GM19467 (cell line): ENCODE data around the gene SEMA4C.
"Not testable (repeated sequence)": the region's sequence is repeated elsewhere in the genome, so short reads cannot be mapped to it uniquely, and the experiment has no call there.

Source experiments
- ATAC-seq: cut with Tn5 transposase; IDR thresholded peaks from one replicate; pipeline ENCODE4 v1.9.1; 2021; ENCODE audit warnings: mild to moderate bottlenecking, moderate library complexity; ENCODE audit not compliant: unreplicated experiment

Gene SEMA4C

DNA sequence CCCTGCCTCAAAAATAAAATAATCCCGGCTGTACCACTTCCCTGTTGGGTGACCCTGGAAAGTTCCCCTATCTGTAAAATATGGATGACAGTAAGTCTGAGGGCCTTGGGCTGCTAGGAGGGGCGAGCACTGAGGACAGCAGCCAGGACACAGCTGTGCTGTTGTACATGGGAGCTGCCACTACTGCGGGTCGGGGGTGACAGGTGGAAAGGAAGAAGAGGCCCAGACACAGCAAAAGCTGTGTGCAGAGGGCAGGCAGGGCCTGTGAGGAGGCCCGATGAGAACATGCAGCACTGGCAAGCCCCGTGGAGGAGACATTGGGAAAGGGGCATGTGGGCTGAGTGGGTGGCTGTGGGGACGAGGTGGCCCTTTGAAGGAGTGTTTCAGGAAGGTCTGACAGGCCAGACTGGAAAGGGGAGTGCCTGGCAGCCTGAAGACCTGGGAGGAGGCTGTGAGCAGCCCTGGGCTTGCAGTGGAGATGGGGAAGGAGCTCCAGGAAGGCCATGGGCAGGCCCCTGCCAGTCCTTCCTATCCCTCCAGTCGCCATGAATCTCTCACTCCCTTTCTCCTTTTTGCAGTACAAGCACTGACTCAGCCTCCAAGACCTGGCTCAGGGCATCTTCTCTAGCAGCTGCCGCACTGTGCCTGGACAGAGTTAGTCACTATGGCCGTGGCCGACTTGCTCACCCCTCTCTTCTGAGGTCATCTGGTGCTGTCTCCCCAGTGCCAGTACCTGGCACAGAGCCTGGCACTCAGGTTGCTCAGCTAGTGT, 28.9 kb upstream of the SEMA4C start:
- no peak for ATAC-seq

DNA sequence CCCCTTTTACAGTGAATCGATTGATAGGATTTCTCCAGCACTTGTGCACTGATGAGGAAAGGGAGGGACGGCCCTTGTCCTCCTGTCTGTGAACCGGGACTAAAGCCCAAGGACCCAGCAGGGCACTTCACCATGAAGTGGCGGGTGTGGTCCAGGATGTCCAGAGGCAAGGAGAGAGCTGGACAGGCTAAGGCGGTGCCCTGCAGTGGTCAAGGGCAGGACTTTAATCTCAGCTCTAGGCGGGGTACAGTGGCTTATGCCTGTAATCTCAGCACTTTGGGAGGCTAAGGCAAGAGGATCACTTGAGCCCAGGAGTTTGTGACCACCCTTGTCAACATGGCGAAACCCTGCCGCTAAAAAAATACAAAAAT, 28.2 kb upstream of the SEMA4C start:
- no peak for ATAC-seq

DNA sequence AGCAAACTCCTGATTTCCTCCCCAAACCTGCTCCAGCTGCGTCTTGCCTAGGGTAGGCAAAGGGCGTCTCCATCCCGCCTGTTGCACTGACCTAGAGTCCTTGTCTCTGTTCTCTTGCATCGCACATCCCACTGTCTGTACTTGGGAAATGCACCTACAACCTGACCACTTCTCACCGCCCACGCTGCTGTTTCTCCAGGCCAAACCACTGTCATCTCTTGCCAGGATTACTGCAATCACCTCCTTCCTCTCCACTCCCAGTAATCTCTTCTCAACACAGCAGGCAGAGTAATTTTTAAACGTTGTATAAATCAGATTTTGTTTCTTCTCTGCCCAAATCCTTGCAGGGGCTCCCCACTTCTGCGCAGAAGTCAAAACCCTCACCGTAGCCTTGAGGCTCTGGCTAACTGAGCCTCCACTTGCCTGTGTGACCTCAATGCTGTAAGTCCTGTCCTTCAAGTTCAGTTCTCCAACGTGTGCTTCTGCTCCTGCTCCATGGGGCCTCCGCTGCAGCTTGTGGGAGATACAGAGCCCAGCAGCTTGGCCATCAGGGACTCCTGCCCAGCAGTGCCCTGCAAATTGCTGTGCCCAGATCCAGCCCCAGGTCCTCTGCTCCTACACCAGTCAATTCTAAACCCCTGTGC, 27.7 kb upstream of the SEMA4C start:
- ATAC-seq: no peak

DNA sequence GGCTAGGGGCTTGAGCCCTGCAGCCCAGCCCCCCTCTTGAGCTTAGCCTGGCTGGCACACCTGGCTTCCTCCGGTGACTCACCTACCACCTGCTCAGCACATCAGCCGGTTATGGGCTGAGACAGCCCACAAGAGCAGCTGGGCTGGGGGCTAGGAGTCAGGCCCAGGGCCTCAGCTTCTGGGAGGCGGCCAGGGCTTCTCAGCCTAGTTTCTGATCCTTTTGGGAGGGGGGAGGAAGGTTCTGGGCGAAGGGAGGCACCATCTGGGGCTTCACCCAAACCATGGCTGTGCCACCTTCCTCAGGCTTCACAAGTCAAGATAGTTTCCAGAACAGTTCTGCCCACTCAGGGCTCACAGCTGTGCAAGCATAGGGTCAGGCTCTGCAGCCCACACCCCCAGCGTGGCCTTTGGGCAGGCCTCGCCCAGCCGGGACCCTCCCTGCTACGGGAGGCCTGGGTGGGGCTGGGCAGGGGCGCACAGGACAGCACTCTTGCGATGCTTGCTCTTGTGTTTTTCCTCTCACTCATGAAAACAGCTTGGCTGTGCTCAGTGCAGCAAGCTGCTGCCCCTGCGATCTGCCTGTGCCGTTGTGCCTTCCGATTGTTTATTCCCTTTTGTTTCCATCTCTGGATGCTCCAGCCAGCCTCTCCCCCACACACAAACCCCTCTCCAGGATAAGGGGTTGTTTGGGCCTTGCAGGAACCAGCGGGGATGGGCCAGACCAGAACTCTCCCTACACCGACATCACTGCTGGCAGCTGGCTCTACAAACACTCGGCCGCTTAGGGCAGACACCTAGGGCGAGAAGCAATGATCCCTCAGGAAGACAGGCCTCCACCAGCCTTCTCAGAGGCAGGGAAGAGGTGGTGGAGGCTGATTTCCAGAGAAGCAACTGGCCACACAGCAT, 26.1 kb upstream of the SEMA4C start:
- ATAC-seq: no peak

DNA sequence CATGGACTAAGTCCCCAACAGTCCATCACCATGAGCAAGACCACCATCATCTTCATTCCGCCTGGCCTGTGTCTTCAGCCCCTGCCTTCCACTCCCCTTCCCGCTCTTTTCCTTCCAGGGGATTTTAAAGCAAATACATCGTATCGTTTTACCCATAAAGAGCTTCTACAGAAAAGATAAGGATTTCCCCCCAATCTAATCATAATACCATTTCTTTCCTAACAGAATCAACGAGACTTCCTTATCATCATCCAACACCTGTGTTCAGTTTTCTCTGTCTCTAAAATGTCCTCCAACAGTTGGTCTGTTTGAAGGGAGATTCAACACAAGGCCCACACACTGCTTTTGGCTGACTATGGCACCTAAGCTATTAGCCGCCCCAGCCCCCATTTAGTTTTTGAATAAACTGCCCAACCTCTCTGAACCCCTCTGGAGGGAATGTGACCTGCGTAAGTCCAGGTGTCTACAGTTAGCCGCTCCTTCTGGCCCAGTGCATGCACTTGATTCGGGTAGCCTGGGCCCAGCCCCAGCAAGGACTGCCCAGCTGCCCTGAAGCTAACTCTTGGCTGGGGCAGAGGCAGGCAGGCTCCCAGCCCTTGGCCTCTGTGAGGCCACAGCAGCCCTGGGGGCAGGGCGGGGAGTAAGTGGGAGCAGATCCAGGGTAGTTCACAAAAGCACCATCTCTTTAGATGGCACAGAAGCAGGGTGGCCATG, 25.3 kb upstream of the SEMA4C start:
- no peak for ATAC-seq

DNA sequence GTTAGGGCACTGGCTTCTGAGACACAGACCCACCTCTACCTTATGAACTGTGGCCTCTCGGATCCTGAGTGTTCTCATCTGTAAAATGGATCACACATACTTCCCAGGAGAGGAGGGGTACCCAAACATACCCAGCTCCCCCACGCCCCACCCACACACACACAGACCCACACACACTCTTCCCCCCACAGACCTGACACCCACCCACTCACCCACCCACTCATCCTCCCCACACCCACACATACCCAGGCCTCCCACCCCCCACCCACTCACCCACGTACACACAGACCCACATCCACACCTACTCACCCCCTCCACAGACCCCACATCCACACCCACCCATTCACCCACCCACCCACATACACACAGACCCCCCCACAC, 24.3 kb upstream of the SEMA4C start:
- ATAC-seq: no peak

DNA sequence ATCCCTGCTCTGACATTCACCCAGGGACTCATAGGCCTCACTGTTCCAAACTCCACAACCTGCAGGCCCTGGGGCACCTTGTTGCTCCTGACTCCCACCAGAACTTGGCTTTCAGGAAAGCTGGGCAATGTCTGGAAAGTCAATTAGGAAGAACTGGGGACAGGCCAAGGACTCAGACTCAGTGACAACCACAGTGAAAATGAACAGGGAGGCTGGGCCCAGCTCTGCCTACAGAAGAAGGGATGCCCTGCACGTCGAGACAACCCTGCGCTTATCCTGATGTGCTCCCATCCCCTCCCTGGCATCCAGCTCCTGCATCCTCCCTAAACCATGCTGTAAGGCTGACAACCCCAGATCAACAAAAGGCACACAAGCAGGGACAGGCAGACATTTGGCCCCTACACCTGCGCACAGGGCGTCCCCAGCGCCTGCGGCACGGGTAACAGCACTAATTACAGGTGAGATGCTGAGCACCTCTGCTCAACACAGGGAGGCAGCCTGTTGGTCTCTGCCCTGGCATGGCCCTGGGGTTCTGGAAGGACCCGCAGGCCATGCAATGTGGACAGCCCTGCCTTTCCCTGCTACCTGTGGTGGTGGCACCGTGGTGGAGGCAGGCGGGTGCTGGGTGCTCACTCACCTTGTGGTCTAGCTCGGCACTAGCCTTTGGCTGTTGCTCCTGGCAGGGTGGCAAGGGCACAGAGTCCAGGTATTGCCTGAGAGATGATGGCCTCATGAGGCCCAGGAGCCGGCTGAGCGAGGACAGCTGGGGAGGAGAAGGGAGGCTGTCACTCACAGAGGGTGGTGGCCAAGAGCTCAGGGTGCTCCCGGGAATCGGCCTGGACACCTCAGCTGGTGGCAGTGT, 23.6 kb upstream of the SEMA4C start:
- ATAC-seq: no peak

DNA sequence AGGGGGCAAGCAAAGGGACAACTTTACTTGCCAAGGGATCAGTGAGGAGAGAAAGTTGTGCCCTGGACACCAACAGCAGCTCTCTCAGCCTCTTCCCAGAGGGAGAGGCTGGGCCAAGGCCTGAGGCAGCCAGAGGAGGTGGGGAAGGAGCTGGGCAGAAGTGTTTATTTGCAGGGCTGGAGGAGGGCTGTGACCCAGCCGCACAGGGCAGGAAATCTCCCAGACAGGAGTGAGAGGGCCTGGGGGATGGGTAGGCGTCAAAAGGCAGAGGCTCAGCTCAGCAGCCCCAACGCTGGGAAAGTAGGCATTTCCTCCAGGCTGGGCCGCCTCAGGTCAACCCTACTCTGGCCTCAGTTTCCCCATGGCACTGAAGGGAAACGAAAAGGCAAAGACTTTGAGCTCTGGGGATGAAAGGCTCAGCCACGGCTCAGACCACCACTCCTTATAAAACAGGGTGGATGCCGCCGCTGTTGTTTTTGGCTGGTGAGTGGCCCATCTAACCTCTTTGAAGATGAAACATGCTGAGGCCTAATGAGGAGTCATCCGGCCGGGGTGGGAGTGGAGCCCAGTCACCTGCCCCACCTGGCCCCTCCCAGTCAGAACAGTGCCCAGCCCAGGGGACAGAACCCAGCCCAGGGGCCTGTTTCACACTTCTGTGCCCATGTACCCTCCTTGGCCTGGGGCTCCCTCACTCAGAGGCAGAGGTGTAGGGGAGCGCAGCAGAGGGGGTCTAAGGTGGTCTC, 21.9 kb upstream of the SEMA4C start:
- no peak for ATAC-seq

DNA sequence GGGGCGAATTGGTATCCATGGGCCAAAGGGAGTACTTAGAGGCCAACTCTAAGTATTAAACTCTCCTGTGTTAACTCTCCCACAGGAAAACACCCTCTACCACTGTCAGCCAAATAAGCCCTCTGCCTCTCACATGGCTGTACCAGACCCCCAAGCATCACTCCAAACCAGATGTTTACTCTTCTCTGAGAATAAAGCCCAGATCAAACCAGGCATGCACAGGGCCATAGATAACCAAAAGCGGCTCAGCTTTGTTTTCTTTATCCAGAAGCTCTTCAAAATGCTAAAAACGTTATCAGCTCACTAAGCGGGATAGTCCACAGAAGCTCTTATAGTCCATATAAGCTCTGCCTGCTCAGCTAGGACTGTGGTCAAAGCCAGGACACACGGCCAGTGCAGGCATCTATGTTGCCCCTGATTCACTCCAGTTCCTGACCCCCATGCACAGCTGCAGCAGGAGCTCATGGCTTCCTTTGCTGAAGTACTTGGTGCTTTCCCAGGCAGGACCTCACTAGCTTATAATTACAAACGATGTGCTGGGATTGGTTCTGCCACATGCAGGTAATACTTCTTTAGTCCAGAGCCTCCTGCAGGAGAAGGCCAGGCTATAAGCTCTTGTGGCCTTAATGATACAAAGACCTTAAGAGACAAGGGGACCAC, 21.0 kb upstream of the SEMA4C start:
- ATAC-seq: no peak

DNA sequence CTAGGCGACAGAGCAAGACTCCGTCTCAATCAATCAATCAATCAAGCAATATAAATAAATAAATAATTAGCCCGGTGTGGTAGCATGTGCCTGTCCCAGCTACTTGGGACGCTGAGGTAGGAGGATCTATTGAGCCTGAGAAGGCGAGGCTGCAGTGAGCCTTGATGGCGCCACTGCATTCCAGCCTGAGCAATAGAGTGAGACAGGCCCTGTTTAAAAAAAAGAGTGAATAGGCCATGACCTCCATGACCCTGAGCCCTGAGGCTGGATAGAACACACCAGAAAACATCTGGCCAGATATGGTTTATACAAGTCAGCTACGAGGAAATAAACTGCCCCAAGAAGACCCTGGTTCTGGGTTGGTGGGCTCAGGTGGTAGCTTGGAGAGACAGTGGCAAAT, 20.4 kb upstream of the SEMA4C start:
- no peak for ATAC-seq

DNA sequence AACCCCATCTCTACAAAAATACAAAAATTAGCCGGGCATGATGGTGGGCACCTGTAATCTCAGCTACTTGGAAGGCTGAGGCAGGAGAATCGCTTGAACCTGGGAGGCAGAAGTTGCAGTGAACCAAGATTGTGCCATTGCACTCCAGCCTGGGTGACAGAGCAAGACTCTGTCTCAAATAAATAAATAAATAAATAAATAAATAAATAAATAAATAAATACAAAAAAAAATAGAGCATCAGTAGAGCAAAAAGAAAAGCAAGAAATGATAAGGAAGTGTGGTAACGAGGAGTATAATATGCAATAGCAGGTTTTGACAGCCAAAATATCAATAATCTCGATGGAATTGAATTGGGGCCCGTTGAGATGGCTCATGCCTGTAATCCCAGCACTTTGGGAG, 19.6 kb upstream of the SEMA4C start:
- not testable (repeated sequence) for ATAC-seq

DNA sequence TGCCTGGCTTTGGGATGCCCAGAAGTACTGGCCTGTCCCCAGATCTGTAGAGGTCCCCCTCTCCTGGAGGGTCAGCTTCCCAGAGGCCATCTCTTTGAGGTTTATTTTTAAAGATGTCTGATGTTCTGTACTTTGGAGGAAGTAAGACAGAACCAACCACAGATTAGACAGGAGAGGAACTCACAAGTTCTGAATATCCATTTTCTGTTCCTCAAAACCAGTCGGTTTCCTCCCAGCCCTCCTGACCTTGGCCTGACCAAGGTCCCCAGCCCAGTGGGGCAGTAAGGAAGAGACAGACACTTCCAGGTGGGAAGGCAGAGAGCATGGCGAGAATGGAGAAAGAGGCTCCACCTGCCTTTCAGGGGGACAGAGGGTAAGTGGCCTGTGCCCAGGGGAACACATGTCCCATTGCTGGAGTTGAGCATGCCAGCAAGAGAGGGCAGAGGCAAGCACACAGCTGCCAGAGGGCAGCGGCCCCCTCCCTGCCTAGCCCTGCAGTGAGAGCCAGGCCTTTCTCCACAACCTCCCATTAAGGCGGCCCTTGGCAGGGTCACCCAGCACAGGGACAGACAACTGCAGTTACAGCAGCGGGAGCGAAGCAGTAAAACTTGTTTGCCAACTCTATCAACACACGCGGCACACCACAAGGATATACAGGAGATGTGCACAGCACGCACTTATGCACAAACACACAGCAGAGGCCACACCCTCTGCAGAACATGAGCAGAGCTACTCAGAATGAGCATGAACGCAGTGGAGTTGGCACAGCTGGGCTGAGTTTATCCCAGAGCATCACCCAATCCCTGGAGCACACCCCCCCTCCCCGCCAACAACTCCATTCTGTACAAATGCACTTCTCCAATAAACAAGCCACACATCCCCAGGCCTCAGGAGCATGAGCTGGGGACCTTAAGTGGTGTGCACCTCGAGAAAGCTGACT, 18.5 kb upstream of the SEMA4C start:
- no peak for ATAC-seq

DNA sequence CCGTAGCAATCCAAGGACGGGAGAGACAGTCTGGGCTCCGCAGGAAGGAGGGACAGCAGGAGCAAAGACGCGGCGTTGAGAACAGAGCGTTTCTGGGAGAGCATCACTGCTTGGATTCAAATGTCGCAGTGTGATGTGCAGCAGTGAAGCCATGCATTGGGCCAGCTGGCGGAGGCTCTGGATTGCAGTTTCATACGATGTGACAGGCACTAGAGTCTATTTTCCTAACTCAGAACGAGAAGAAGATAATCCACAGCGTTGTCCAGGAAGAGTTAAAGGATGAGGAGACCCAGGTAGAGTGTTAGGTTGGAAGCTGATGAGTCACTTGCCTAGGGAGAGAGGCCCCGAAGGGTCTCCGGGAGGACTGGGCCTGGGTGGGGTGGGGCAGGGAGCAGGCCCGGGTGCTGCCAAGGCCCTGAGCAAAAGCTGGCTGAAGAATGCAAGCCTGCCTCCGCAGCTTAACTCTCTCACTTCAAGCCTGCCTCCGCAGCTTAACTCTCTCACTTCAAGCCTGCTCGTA, 17.7 kb upstream of the SEMA4C start:
- no peak for ATAC-seq

DNA sequence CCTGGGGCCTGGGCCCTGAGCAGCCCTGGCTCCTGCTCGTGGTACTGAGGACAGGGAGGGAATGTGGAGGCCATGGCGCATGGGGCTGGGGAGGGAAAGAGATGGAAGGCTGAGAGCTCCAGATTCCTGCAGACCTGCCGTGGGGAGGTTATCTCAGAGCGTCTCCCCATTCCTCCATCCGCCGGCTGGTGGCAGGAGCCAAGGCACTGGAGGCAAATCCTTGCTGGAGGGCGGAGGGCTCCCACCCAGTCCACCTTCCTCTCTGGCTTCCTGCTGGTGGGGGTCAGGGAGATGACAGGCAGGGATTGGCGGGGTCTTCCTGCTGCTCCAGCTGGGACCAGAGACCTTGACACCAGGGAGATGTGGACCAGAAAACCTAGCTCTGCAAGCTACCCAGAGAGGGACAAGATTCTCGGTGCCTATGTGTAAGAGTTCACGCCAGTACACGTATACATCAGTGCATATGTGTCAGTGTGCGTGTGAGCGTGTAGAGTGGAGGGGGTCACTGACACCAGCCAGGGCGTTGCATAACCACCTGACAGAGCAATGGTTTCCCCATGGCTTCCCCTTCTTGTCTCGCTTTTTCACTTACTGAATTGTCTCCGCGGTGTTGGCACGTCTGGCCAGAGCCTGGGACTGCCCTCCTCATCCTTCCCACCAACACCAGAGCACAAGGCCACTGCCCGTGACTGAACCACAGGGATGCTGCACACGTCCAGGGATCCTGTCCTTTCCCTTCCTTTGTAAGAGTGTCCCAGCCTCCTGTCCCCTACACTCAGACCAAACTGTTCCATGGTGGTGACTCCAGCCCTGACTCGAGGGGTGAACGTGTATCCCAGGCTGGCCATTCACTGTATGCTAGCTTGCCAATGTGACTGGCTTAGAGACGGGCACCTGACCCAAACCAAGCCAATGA, 15.8 kb upstream of the SEMA4C start:
- ATAC-seq: no peak

DNA sequence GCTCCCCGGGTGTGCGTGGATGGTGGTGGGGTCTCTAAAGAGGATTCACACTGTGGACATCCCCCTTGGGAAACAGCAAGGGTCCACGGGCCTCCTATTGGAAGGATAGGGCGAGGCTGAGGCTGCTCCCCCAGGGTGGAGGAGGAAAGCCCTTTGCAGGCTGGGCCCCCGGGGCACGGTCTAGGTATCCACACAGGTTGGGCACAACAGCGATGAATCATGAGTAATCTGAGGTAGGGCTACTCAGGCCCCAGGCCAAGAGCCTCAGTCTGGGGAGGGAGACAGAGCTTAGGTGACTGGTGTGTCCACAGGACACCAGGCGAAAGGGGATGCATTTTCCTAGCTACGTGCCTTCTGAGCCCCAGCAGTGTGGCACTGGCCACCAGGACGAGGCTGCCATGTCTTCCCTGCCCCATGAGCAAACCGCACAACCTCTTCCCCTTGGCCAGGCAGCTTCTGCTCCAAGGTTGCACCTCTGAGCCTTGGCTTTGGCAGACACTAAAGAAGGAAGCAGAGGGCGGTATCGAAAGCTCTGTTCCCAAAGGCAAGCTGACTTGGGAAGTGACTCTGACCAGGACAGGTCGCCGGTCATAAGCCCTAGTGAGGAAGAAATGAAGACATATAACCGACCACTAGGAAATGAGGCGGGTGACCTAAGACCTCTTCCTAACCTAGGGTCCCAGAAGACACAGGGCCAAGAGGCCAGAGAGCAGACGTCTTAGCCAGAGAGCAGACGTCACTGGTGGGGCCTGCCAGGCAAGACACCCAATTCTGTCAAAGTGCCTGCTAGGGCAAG, 14.6 kb upstream of the SEMA4C start:
- no peak for ATAC-seq

DNA sequence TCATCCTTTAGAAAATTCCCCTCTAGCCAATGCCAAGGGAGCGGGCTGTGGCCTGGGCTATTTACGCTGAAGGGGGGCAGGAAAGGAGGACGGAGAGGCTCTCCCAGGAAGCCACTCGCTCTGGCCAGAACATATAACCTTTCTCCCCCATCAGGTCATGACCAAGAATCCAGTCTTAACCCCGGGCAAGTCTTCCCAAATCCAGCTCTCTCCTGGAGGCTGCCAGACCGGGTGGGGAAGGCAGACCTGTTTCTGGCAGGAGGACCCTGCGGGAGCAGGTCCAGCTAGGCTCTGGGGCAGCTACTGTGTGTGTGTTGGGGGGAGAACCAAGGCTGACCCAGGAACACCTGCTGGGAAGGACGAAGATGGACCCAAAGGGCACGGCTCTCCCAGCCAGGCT, 13.4 kb upstream of the SEMA4C start:
- ATAC-seq: no peak
